Measurements from ENCODE around the gene NUP107. TPM values are rescaled to one million over a fixed set of nuclear protein-coding genes. Genes with fewer than 3 reads are reported as not detected.

The NUP107 gene
- total RNA-seq, 1 experiment from 2014 or later, result 106 TPM

GRCh38 chr12:68695454-68695853 lies 8.7 kb downstream of the NUP107 start:
- BruUV-seq (replicated peaks), result no TSS peak
- Histone ChIP-seq H3K9me2 (replicated peaks; ENCODE audit: low read length) (no peaks in the 10 kb centered on the region), H3K36me3 (ENCODE audit: low read depth, low read length) (peaks cover 55% of the 10 kb centered on the region), H3K9ac (ENCODE audit: low read length) (no peak overlapping the region), H3K4me2 (ENCODE audit: low read length) (no peak overlapping the region), H3K4me1 (ENCODE audit: insufficient read depth, low read length) (no peaks in the 10 kb centered on the region), H4K20me1 (ENCODE audit: low read length) (no peaks in the 10 kb centered on the region), H2AFZ (ENCODE audit: low read length) (no peak overlapping the region), H3K79me2 (ENCODE audit: low read length) (peaks cover 3% of the 10 kb centered on the region; the same call in 1 of the 2 replicates), H3K9me3 (ENCODE audit: low read length) (no peaks in the 10 kb centered on the region), H3K27ac (ENCODE audit: low read length) (no peak overlapping the region), H3K27me3 (ENCODE audit: low read length) (no peaks in the 10 kb centered on the region), H3F3A (ENCODE audit: low read length, unreplicated experiment) (no peaks in the 10 kb centered on the region), H3K4me3 (ENCODE audit: low read length) (no peak overlapping the region)
- ChIA-PET CTCF (no interaction called here), POLR2A (ENCODE audit: unreplicated experiment) (no interaction called here)
- no peak for TF ChIP-seq EZH2 (IDR thresholded peaks at IDR 0.05; ENCODE audit: low read length, unreplicated experiment)
- TF ChIP-seq EZH2phosphoT487 (IDR thresholded peaks at IDR 0.05; ENCODE audit: borderline replicate concordance, low read length), result no peak
- TF ChIP-seq CTCF (conservative IDR thresholded peaks at IDR 0.05; ENCODE audit: low read depth, low read length), result no peak
- ATAC-seq, result no peak
- intact Hi-C loops (cut with micrococcal nuclease), result no loop called here
- no peak for DNase-seq

GRCh38 chr12:68699486-68699885 lies 12.7 kb downstream of the NUP107 start:
- Histone ChIP-seq H3K79me2 (ENCODE audit: low read length) (no peaks in the 10 kb centered on the region), H3K4me2 (ENCODE audit: low read length) (no peak overlapping the region), H3K27ac (ENCODE audit: low read length) (no peak overlapping the region), H3K9me2 (replicated peaks; ENCODE audit: low read length) (no peaks in the 10 kb centered on the region), H3K27me3 (ENCODE audit: low read length) (no peaks in the 10 kb centered on the region), H3F3A (ENCODE audit: low read length, unreplicated experiment) (no peaks in the 10 kb centered on the region), H3K9me3 (ENCODE audit: low read length) (no peaks in the 10 kb centered on the region), H3K4me1 (ENCODE audit: insufficient read depth, low read length) (no peaks in the 10 kb centered on the region), H3K9ac (ENCODE audit: low read length) (no peak overlapping the region), H3K36me3 (ENCODE audit: low read depth, low read length) (peaks cover 40% of the 10 kb centered on the region), H3K4me3 (ENCODE audit: low read length) (no peak overlapping the region), H2AFZ (ENCODE audit: low read length) (no peak overlapping the region), H4K20me1 (ENCODE audit: low read length) (no peaks in the 10 kb centered on the region)
- intact Hi-C loops (cut with micrococcal nuclease), result no loop called here
- ATAC-seq (no peak), DNase-seq (no peak)
- CTCF ChIA-PET, result no interaction called here
- no TSS peak for BruUV-seq (replicated peaks)
- TF ChIP-seq EZH2 (IDR thresholded peaks at IDR 0.05; ENCODE audit: low read length, unreplicated experiment) (no peak), EZH2phosphoT487 (IDR thresholded peaks at IDR 0.05; ENCODE audit: borderline replicate concordance, low read length) (no peak), CTCF (conservative IDR thresholded peaks at IDR 0.05; ENCODE audit: low read depth, low read length) (no peak)
- POLR2A ChIA-PET (ENCODE audit: unreplicated experiment), result no interaction called here

- Histone ChIP-seq H3F3A (ENCODE audit: low read length, unreplicated experiment) (no peaks in the 10 kb centered on the region), H3K4me2 (ENCODE audit: low read length) (no peak overlapping the region), H2AFZ (ENCODE audit: low read length) (no peak overlapping the region), H3K9me3 (ENCODE audit: low read length) (no peaks in the 10 kb centered on the region), H3K4me1 (ENCODE audit: insufficient read depth, low read length) (no peaks in the 10 kb centered on the region), H3K9ac (ENCODE audit: low read length) (no peak overlapping the region), H3K36me3 (ENCODE audit: low read depth, low read length) (peaks cover 34% of the 10 kb centered on the region), H3K9me2 (replicated peaks; ENCODE audit: low read length) (no peaks in the 10 kb centered on the region), H3K79me2 (ENCODE audit: low read length) (no peaks in the 10 kb centered on the region), H3K27me3 (ENCODE audit: low read length) (no peaks in the 10 kb centered on the region), H3K4me3 (ENCODE audit: low read length) (no peak overlapping the region), H3K27ac (ENCODE audit: low read length) (no peak overlapping the region), H4K20me1 (ENCODE audit: low read length) (no peaks in the 10 kb centered on the region)
- CTCF ChIA-PET, result no interaction called here
- no peak for ATAC-seq
- POLR2A ChIA-PET (ENCODE audit: unreplicated experiment), result no interaction called here
- no peak for DNase-seq
- no TSS peak for BruUV-seq (replicated peaks)
- intact Hi-C loops (cut with micrococcal nuclease), result no loop called here
- TF ChIP-seq EZH2phosphoT487 (IDR thresholded peaks at IDR 0.05; ENCODE audit: borderline replicate concordance, low read length), result no peak
- no peak for TF ChIP-seq EZH2 (IDR thresholded peaks at IDR 0.05; ENCODE audit: low read length, unreplicated experiment)
- TF ChIP-seq CTCF (conservative IDR thresholded peaks at IDR 0.05; ENCODE audit: low read depth, low read length), result no peak
These were observed 41.0 kb downstream of the NUP107 start for GRCh38 chr12:68727776-68728175.

All from PC-3 (cell line).